Stimulated activated CD8-positive, alpha-beta memory T cell treated with anti-CD3 and anti-CD28 coated beads, Interleukin-15, amount 100 ng/mL, for 48 hours (primary cell): Measurements from ENCODE around the gene PFN1.
A peak's percentile ranks its signal among the peaks of the same experiment; 100 is the strongest.
"Not testable (repeated sequence)": the region's sequence is repeated elsewhere in the genome, so short reads cannot be mapped to it uniquely, and the experiment has no call there.

ENCODE experiments used
- DNase-seq, 2 donors: peaks; one replicate each; pipeline ENCODE4 v3.0.0-alpha.2; 2020; ENCODE audit warnings: low read depth in 2 of 2

The PFN1 gene

DNA sequence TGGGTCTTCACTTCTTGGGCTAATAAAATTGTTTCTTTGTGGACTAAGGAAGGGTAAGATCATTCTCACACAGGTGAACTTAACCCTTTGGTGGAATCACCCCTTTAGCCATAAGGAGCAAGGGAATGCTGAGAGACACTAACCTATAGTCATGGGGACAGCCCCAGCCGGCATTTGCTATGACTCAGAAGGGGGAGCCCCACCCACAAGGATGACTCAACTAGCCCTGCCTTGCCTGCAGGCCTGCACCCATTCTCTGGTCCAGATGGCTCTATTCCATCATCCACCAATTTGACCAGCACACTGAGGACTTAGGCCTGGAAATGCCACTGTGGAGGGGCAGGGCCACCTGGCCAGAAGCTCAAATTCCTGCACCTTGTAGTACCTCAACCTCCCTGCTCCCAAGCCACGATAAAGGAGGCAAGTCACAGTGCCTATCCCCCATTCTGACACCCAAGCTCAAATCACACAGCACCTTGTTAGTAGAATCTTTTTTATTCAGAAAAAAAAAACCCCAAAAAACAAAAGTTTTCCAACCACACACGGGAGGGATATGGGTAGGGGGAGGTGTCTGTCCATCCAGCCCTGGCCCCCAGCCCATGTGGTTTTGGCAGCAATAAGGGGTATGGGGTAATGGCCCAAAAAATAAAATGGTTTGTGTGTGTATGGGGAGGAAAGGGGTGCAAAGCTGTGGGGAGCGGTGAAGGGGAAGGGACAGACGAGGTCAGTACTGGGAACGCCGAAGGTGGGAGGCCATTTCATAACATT, 3.0 kb downstream of the PFN1 start:
- peak; percentile 82 to 83 for DNase-seq

GRCh38 chr17:4944554-4945175, 3.7 kb downstream of the PFN1 start:
- DNase-seq: no peak

- DNase-seq: peak in 1 of 2 donors; percentile 41
Measured at GRCh38 chr17:4944163-4944553, 4.2 kb downstream of the PFN1 start.

- DNase-seq: no peak
Measured at GRCh38 chr17:4942760-4943508, 5.4 kb downstream of the PFN1 start.

DNA sequence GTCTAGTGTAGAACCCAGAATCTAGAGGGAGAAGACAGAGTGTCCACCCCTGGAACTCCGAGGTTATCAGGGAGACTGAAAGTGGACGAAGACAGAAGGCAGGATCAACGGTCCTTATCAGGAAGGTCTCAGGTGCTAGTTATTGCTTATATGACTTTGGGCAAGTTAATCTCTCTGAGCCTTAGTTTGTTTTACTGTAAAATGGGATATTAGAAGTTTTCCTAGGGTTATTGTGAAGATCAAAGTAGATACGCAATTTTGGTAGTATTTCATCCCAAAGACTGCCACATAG, 7.1 kb downstream of the PFN1 start:
- DNase-seq: no peak

DNA sequence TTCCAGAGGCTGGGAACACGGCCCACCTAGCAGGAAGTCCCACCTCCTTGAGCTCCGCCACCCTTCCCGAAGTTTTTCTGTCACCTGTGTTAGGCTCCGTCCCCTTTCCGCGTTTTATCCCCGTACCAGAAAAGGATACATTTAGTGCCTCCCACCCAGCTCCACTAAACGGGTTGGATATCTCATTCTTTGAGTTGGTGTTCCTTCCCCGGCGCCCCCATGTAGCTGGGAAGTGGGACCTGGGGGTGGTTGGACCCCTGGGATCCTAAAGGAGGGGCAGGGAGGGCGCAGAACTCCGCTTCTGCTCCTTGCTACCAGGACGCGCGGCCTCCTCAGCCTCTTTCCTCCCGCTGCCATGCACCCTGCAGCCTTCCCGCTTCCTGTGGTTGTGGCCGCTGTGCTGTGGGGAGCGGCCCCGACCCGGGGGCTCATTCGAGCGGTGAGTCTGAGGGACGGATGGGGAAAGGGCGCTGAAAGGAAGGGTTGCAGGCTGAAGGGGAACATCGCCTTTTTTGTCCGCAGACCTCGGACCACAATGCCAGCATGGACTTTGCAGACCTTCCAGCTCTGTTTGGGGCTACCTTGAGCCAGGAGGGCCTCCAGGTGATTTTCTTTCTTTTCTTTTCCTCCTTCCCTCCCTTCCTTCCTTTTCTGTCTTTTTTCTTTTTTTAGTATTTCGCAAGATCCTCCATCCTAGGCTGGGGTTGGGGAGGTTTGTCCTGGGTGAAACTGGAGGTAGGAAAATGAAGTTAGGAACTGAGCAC, 7.6 kb downstream of the PFN1 start:
- DNase-seq: peak in 1 of 2 donors; percentile 32

GRCh38 chr17:4939796-4940554, 8.4 kb downstream of the PFN1 start, which contains the start of the genes RNF167 and SLC25A11:
Gene RNF167 (plus strand): TSS chr17:4940268. CDS start chr17:4940910, 642 bp downstream.
Gene SLC25A11 (minus strand): TSS chr17:4940046. CDS start chr17:4939910, 136 bp downstream.
- peak; percentile 95 to 97 for DNase-seq

GRCh38 chr17:4939546-4939795, 8.9 kb downstream of the PFN1 start:
- no peak for DNase-seq

GRCh38 chr17:4938688-4939545, 9.4 kb downstream of the PFN1 start:
- no peak for DNase-seq

GRCh38 chr17:4938069-4938491, 10.2 kb downstream of the PFN1 start:
- DNase-seq: no peak

DNA sequence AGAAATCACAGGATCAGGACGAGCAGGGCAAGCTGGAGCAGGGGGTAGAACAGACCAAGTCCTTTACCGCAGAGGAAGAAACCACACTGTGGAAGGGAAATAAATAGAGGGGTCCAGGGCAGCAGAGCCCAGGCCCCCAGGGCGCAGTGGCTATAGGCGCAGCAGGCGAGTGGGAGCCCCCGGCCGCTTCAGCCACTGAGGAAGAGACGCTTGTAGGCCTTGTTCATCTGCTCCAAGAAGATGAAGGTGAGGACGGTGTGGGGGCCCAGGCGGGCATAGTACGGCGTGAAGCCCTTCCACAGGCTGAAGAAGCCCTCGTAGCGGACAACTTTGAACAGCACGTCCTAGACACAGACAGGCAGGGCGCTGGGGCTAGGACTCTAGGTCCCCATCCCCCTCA, 10.8 kb downstream of the PFN1 start:
- DNase-seq: no peak

DNA sequence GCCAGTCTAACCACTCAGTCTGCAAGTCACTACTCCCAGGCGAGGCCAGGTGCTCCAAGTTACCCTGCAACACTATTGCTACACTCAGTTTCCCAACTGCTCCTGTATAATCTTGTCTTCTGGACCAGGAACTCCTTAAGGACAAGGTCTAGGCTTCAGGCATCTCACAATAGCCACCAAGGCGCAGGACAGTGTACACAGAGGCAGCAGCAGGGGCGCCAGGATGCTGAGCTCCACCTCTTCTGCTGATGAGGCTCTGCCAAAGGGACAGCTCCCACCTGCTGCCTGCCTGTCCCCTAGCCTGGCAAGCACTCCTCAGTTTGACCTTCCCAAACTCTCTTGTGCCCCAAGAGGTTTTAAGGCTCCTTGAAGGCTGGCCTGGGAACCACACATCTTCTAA, 11.9 kb downstream of the PFN1 start:
- DNase-seq: no peak

- no peak for DNase-seq
Measured at GRCh38 chr17:4935650-4936049, 12.7 kb downstream of the PFN1 start.

DNA sequence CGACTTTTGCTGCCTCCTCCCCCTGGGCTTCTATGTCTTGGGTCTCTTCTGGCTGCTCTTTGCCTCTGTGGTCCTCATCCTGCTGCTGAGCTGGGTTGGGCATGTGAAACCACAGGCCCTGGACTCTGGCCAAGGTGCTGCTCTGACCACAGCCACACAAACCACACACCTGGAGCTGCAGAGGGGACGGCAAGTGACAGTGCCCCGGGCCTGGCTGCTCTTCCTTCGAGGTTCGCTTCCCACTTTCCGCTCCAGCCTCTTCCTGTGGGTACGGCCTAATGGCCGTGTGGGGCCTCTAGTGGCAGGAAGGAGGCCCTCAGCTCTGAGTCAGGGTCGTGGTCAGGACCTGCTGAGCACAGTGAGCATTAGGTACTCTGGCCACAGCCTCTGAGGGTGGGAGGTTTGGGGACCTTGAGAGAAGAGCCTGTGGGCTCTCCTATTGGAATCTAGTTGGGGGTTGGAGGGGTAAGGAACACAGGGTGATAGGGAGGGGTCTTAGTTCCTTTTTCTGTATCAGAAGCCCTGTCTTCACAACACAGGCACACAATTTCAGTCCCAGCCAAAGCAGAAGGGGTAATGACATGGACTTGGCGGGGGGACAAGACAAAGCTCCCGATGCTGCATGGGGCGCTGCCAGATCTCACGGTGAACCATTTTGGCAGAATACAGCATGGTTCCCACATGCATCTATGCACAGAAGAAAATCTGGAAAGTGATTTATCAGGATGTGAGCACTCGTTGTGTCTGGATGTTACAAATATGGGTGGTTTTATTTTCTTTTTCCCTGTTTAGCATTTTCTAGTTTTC, 14.0 kb downstream of the PFN1 start:
- no peak for DNase-seq

GRCh38 chr17:4933646-4934045, 14.7 kb downstream of the PFN1 start:
- no peak for DNase-seq

GRCh38 chr17:4932756-4933155, 15.6 kb downstream of the PFN1 start:
- DNase-seq: no peak

DNA sequence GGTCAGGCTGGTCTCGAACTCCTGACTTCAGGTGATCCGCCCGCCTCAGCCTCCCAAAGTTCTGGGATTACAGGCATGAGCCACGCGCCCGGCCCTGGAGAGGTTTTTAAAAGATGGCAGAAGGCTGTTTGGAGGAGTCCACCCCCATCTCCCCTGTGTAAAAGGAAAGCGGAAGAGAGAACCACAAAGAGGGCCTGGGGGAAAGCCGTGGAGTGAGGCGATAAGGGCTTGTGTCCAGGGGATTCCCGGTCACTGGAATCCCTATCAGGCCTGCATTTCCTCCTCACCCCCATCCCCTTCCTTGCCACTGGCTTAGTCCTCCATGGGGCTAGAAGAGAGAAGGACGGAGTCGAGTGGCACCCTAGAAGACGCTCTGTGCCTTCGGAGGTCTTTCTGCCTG, 16.4 kb downstream of the PFN1 start, which contains the start of gene GP1BA:
GP1BA (plus strand) TSS at position 315 of the 400 bp plus-strand sequence. CDS start 328 bp downstream, outside the sequence.
- DNase-seq: no peak

- DNase-seq: no peak
Measured at GRCh38 chr17:4928881-4929280, 19.4 kb downstream of the PFN1 start.

- DNase-seq: not testable (repeated sequence)
Measured at GRCh38 chr17:4926577-4927335, 21.6 kb downstream of the PFN1 start.
